Stimulated activated CD4-positive, alpha-beta T cell treated with anti-CD3 and anti-CD28 coated beads, Interleukin-4, amount 100 ng/mL, for 24 hours (primary cell): ENCODE data around the gene SREK1IP1.

ENCODE experiments used
- DNase-seq: peaks from one replicate; pipeline ENCODE4 v3.0.0-alpha.2; 2020

Gene SREK1IP1

DNA sequence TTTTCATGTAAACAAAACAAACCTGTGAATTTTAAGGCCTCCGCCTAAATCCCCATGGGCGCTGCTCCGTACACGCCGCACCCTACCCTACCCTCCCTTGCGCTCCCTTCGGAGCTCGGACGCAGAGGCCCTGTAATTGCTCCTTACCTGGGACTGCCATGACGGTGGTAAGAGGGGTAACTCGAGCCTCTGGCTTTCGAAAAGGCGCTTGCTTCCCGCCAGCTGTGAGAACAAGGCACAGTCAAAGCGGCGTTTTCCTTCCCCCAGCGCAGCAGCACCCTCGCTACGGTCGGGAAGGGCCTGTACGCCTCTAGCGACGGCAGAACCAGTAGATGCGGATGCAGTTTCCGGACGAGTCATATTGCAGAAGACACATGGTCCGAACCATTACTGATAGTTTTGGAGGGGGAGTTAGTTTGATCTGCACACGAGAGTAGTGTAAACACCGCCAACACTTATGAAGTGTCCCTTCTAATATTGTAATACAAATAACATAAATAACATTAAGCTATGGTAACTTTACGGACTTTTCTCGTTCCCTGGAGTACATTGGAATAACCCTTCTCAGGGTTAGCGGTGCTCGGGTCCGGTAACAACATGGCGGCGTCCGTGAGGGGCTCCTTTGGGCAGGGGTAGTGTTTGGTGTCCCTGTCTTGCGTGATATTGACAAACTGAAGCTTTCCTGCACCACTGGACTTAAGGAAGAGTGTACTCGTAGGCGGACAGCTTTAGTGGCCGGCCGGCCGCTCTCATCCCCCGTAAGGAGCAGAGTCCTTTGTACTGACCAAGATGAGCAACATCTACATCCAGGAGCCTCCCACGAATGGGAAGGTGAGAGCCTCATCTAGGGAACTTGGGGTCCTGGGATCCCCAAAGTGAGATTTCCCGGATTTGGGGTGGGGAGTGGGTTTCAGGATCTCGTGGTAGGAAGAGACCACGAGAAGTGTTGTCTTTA, at the start of gene SREK1IP1, which contains the start of gene CWC27:
TSS of gene SREK1IP1 (minus strand) at position 334 of the 955 bp plus-strand sequence. CDS start at position 160, 174 bp downstream.
TSS of gene CWC27 (plus strand) at position 573 of the 955 bp plus-strand sequence. CDS start at position 790, 217 bp downstream.
- peak; percentile 85 for DNase-seq

DNA sequence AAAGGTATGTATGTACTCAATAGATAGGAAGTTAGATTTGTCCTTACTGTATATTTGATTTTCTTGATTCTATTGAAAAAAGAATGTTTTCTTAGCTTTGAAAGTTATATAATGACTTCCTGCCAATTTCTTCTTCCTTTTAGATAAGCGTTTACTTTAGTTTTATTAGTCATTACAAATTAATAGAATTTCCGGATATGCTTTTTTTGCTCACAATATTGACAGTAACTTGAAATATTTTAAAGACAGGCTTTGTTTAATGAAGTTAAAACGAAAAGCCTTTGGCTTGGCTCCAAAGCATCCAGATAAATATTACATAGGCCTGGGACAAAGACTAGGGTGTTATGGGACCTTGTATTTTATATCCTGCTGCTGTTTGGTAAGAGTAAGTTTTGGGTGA, 49.8 kb upstream of the SREK1IP1 start:
- no peak for DNase-seq

DNA sequence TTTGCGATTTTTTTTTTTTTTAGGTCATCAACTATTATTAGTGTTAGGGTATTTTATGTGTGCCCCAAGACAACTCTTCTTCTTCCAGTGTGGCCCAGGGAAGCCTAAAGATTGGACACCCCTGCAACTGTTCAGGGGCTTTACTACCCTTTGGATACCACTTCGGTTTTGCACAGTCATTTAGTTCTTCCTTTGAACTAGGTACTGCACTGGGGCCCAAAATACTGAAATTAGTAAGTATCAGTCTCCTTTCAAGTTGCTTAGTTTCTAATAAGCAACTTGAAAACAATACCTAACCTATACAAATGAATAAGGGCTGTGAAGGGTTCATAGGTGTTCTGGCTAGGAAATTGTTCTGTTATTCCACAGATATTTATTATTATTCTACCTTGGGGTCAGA, 45.6 kb upstream of the SREK1IP1 start:
- DNase-seq, result no peak

DNA sequence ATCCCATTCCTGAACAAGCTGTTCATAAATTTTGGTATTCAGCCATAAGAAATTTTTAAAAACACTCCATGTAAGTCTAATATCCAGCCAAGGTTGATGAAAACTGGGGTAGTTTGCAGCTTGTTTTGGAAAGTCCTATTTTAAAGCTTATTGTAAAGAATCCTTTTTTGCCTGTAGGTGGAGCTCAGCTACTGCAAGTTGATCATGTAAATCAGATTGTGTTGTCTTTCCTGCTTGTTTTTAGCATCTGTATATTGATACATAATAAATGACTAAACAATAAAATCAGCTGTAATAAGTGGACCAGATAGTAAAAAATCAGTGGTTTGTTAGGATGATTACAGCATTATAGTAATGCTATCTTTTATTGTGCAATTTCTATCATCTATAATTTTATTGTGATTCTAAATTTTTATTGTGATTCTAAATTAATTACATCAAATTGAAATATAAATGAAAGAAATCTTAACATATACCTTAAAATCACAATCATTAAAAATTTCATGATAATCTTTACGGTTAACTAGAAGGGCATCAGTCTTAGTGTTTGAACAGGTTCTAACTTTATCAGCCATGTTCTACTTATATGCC, 42.7 kb upstream of the SREK1IP1 start:
- DNase-seq, result no peak

DNA sequence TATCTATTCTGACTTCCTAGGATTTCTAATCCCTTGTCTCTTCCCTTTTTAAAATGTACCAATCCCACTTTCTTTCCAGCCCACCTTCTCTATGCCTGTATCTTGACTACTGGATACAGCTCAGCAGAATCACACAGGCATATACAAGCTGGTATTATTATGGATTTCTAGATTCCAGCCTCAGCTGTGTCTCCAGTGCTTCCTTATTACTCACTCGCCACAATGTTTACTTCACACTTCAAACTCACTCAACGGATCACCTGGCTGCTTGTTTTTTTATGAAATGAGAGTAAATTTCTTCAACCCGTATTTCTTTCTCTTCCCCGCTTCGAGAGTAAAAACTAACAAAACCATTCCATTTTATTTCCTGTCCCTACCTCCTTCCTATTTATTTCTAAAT, 39.0 kb upstream of the SREK1IP1 start:
- no peak for DNase-seq

DNA sequence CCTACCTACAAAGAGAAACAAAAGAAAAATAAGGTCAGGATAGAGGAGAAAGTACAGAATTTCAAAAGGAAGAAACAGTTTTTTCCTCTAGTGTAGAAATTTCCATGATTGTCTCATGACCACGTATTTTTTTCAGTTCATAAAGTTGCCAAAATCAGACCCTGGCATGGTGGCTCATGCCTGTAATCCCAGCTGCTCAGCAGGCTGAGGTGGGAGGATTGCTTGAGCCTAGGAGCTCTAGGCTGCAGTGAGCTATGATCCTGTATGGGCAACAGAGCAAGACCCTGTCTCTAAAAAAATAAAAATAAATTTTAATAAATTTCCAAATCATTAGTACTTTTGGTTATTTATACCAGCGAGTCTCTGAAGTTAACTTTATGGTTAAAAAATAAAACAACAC, 38.0 kb upstream of the SREK1IP1 start:
- DNase-seq, result no peak

DNA sequence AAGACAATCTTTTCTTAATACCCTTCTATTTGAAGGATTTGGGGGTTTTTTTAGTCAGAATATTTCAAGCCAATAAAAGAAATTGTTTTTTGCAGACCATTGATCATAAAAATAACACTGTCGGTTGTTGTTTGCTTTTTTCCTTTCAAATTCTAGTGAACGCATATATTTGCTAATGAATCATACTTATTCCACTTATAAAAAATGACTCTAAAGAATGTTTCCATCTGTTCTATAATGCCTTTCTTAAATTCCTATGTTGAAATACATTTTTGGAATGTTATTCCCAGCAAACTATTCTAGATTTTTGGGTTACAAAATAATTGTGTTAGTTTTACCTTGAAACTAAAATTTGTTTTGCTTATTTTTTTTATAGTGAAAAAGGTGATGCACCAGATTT, 32.4 kb upstream of the SREK1IP1 start:
- DNase-seq, result no peak

DNA sequence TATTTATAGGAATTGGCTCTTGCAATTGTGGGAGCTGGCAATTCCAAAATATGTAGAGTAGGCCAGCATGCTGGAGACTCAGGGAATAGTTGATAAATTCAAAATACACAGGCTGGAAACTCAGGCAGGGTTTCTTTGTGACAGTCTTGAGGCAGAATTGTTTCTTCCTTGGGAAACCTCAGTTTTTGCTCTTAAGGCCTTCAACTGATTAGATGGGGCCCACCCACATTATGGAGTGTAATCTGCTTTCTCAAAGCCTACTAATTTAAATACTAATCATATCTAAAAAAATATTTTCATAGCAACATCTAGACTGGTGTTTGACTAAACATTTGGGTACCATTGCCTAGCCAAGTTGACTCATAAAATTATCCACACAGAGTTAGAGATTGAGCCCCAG, 27.8 kb upstream of the SREK1IP1 start:
- DNase-seq, result no peak

DNA sequence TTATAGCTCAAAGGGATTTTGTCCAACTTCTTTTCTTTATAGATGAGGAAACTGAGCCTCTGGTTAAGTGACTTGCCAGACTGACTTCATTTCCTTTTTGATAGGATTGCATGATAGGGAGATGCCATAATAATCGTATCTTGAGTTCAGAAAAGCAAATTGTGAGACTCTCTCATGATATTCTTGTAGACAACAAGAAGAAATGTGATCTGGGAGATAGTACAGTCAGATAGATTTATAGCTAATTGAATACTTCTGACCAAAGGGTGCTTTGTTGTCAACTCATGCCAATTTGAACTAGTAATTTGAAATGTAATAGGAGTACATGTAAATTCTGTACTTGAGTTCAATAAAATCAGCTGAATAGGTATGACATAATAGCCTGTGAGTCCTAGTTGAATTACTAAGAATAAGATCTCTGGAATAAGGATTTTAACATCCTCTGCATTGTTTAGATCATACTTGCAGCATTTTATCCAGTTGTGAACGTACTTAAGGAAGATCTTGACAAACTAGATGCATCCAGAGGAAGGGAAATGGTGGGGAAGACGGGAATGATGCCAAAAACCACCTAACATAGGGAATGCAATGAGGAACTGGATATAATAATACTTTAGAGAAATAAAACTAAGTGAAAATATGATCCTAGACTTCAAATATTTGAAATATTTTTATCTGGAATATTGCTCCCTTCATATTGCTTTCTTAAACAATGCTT, 25.7 kb upstream of the SREK1IP1 start:
- no peak for DNase-seq

DNA sequence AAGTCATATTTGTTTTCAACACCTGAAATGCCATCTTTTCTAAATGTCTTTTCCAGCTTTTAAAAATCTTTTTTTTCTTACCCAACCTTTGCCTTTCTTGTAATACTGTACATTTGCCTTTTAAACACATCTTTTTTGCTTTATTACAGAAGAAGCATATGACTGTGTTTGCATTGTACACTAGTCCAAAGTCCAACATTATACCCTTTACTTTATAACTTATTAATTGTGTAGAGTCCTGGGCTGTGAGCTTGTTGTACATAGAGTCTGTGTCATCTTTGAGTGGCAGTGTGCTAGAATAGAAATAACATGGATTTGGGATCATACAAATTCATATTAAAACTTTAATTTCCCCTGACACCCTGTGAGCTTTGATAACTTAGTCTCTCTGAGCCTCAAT, 24.0 kb upstream of the SREK1IP1 start:
- DNase-seq, result no peak

DNA sequence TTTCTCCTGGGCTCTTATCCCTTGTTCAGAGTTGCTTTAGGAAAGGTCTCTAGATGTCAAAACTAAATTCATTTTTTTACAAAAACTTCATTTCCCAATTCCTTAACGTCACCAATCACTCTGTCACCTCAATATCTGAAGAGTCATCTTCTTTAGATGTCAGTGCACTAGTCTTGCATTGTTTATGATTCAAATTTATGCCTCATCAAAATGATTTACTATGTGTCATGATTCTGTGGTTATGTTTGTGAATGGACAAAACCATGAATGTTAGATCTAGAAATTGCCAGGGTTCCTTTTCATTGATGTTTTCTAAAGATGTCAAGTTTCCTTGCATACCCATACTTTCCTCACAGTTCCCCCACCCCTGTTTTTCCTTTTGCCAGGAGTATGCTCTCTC, 21.7 kb upstream of the SREK1IP1 start:
- no peak for DNase-seq

DNA sequence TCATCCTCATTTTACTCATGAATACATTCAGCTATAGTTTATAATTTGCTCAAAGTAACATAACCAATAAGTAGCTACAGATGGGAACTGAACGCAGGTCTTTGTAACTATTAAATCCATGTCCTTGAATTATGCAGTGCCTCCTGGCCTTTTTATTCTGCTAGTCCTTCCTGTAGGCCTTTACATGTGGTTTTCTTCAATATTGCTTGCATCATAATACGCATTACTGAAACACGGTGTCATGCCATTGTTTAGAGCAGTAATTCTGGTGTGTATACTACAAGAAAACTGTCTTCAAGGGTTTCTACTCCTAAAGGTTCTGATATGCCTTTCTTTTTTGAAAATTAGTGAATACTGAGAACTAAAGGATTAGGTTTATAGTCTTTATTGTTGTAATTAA, 21.0 kb upstream of the SREK1IP1 start:
- no peak for DNase-seq

DNA sequence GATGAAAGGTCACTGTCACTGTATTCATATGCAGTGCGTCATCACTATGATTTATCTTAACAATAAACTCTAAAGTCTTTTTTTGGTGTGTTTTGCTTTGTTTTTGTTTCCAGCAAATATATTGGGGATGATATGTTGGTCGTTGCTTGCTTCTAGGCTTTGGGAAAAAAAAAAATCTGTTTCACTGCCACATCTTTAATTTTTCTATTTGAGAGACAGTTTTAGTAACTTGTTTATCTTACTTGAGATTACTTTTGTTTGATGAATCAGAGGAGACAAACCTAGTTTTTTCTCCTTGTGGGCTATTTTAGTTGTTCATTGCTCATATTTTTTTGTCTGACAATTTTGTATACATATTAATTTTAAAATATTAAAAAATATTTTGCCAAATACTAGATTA, 19.7 kb upstream of the SREK1IP1 start:
- DNase-seq, result no peak

DNA sequence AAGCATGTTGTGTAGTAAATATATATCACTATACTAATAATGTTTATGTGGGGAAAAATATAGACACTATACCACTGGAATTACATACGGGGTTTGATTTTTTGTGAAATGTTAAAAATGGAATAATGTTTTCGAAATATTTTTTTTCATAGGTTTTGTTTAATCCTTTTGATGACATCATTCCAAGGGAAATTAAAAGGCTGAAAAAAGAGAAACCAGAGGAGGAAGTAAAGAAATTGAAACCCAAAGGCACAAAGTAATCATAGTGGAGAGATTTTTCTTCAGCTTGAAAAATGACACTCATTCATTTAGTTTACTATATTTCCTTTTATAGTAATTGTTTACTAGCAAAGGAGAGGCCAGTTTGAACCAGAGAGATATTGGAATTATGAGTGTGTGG, 17.9 kb upstream of the SREK1IP1 start:
- no peak for DNase-seq

DNA sequence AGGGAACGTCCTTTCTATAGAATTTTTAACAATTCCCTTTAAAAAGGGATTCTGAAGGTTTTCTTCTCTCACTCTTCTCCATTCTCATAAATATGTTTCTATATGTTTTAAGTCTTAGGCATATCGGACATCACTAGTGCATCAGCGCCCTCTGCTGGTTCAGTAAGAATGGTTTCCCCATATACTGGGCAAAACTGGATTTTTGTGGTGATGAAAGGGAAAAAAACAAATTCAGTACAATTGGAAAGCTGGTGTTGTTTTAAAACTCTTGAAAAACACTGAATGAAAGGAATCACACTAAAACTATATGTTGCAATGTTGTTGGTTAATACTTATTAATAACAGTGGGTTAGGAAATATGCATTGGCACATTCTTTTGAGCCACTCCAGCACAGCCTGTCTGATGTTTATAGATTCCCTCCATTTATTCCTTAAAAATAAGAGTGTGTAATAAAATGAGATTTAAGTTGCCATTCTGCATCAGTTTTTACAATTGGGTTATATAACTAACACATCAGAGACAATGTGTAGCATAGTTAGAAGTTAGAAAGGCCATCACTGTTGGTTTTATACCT, 16.0 kb upstream of the SREK1IP1 start:
- DNase-seq, result peak; percentile 79

DNA sequence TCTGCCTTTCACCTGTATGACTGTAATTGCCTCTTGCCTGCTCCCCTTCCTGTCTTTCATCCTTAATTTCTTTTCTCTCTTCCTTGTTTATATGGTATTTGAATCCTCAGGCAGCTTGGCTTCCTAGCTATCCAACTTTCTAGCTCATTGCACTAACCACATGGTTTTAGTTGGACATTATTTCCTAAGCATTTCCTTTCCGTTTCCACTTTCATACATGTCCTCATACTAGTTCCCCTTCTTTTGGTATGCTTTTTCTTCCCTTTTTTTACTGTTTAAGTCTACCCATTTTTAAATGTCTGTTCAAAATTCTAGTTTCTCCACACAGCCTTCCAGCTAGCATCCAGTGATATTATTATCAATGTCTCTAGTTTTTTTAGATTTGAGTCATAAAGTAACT, 6.8 kb upstream of the SREK1IP1 start:
- DNase-seq, result no peak

DNA sequence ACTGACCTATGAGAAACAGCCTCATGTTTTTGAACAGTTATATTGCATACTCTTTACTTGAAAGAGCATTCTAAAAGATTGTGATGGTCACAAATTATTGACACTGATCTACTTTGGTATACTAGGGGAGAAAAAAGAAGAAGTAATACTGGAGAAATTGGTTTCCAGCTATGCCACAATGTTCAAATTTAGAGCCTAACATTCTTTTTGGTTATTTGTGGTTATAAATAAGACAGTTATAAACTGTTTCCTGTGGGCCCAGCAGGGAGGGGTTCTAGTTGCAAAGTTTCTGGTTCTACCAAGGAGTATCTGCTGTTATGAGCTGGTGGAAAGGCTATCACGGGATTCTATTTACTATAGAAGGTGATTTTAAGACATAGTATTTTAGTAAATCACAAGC, 5.0 kb upstream of the SREK1IP1 start:
- no peak for DNase-seq

DNA sequence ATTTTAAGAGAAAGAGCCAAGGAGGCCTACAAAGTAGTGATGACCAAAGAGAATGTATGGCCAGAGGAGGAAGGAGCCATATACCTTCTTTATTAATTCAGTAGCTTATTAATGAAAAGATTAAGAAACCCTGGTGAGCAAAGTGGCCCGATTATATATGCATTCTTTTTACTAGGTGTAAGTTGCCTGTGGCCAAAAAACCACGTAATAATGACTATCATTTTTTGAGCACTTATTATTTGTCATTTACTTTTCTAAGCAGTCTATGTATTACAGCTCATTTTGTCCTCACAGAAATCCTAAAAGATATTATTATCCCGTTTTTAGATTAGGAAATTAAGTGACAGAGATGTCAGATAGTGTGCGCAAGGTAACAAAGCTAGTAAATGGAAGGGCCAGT, 3.2 kb upstream of the SREK1IP1 start:
- DNase-seq, result no peak

DNA sequence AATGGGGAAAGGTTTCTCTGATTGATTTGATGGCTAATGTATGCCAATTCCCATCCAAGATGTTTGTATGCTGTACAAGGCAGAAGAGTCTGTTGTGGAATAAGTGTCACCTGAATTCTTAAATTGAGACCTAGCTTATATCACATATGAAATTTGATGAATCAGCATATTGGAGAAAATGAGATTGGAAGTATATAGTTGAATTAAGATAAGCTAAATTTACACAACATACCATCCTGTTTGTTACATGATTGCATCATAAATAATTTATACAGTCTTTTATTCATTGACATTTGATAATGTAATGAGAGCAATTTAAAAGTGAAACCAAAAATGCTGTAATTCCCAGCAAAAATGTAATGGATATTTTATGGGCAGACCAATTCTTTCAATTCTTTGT, 1.4 kb upstream of the SREK1IP1 start:
- DNase-seq, result no peak

DNA sequence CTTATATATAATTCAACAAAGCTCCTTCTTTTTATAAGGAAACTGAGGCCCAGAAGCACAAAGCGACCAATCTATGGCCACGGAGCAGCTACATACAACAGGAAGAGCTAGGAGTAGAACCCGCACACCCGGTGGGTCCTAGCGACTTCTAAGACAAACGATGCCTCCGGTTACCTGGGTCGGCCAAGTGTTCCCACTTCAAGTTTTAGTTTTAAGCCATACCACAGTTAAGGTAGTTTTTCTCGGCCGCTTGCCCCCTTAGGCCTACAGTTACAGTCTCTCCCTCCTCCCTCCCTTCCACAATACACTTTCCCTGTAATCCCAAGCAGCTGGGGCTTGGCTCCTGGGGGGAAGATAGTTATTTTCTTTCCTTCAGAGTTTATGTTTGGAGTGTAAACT, 533 bp downstream of the SREK1IP1 start:
- DNase-seq, result peak; percentile 10

DNA sequence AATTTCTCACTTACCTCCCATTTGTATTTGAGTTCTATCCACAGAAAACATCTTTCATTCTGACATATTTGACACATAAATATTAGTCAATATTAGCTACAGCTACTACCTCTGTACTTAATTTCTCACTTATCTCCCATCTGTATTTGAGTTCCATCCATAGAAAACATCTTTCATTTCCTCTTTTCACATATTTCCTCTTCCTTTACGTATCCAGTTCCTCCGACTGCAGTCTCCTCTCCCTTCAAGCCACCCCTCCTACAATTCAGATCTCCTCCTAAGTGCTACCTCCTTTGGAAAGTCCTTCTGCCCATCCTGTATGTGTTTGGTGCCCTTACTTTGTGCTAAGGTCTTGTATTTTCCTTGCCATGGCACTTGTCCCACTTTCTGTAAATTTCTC, 1.6 kb downstream of the SREK1IP1 start:
- DNase-seq, result no peak

DNA sequence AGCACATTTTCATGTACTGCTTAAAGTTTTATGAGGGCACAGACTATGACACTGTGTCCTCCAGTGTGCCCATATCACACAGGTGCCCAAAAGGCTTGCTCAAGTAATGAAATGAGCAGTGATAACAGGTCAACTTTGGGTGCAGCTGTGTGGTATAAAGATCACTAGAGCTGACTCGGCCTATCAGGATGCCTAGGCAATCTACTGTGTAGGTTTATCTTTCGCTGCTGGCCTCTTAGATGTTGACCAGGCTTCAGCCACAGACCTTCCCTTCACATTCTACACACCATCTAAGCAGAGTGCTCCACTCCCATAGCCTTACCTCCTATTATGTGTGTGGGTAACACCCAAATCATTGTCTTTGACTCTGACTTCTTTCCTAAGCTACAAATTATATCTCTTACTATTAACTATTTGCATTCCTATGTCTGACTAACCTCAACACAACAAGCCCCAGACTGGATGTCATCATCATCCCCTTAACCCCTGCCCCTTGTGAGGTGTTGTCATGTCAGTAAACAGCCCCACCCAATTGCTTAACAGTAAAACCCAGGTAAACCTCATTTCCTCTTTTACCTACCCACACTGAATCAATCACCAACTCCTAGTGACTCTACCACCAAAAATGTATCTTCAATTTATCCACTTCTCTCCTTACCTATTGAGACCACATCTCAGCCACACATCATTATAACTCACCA, 2.5 kb downstream of the SREK1IP1 start:
- no peak for DNase-seq
